GM23338 (cell line): Measurements from ENCODE around the gene SS18. TPM values are rescaled to one million over a fixed set of nuclear protein-coding genes. Genes with fewer than 3 reads are reported as not detected.

Source experiments
- ATAC-seq: fragments of 200-7000 bp; cut with Tn5 transposase; 3 replicates; pipeline ENCODE4 v1.9.1; 2020
- DNase-seq: peaks from one replicate; pipeline ENCODE4 v3.0.0-alpha.2; 2015; ENCODE audit warnings: low spot score
- H2AFZ ChIP-seq: fragments of 200-600 bp; sonication (generic); 2 replicates; pipeline ENCODE4 v1.8.0; 2016; ENCODE audit warnings: antibody characterized with exemption, mild to moderate bottlenecking, moderate library complexity
- H3F3A ChIP-seq: fragments of 200-600 bp; sonication (generic); replicated peaks from 2 replicates; pipeline ENCODE4 v1.8.0; 2017; ENCODE audit warnings: antibody characterized with exemption, mixed run types, low read depth
- H3K27ac ChIP-seq: fragments of 200-600 bp; sonication (generic); 2 replicates; pipeline ENCODE4 v1.6.1; 2016; ENCODE audit warnings: low read depth
- H3K27me3 ChIP-seq: fragments of 200-600 bp; sonication (generic); 2 replicates; pipeline ENCODE4 v1.8.0; 2016; ENCODE audit warnings: mild to moderate bottlenecking, mixed run types, moderate library complexity; ENCODE audit not compliant: insufficient read depth
- H3K36me3 ChIP-seq: fragments of 200-600 bp; sonication (generic); 2 replicates; pipeline ENCODE4 v1.8.0; 2016; ENCODE audit warnings: mild to moderate bottlenecking; ENCODE audit not compliant: insufficient read depth
- H3K4me1 ChIP-seq: fragments of 200-600 bp; sonication (generic); 2 replicates; pipeline ENCODE4 v1.8.0; 2016; ENCODE audit warnings: mild to moderate bottlenecking, moderate library complexity; ENCODE audit not compliant: insufficient read depth
- H3K4me2 ChIP-seq: fragments of 200-600 bp; sonication (generic); 2 replicates; pipeline ENCODE4 v1.7.1; 2017; ENCODE audit warnings: mixed run types
- H3K4me3 ChIP-seq: fragments of 200-600 bp; sonication (generic); 2 replicates; pipeline ENCODE4 v1.6.1; 2016; ENCODE audit warnings: mixed run types
- H3K79me2 ChIP-seq: fragments of 200-600 bp; sonication (generic); replicated peaks from 2 replicates; pipeline ENCODE4 v1.8.0; 2017; ENCODE audit warnings: mild to moderate bottlenecking; ENCODE audit not compliant: insufficient read depth
- H3K9me2 ChIP-seq: fragments of 200-600 bp; sonication (generic); 2 replicates; pipeline ENCODE4 v1.8.0; 2017; ENCODE audit not compliant: insufficient read depth
- H4K20me1 ChIP-seq: fragments of 200-600 bp; sonication (generic); replicated peaks from 2 replicates; pipeline ENCODE4 v1.8.0; 2017; ENCODE audit warnings: mild to moderate bottlenecking; ENCODE audit not compliant: insufficient read depth
- H3K27ac Mint-ChIP-seq: 2 replicates; pipeline ENCODE4 v1.8.0; 2020; ENCODE audit warnings: inconsistent platforms, mild to moderate bottlenecking, moderate library complexity, mixed read lengths
- H3K27me3 Mint-ChIP-seq: 3 replicates; pipeline ENCODE4 v1.8.0; 2022; ENCODE audit warnings: low read depth, mild to moderate bottlenecking, moderate library complexity, mixed read lengths, inconsistent platforms; ENCODE audit not compliant: insufficient read depth, poor library complexity
- H3K36me3 Mint-ChIP-seq: 3 replicates; pipeline ENCODE4 v1.8.0; 2021; ENCODE audit warnings: low read depth, mild to moderate bottlenecking, inconsistent platforms, moderate library complexity, mixed read lengths
- H3K4me1 Mint-ChIP-seq: 3 replicates; pipeline ENCODE4 v1.8.0; 2020; ENCODE audit warnings: mild to moderate bottlenecking, inconsistent platforms, mixed read lengths
- H3K4me3 Mint-ChIP-seq: 3 replicates; pipeline ENCODE4 v1.8.0; 2021; ENCODE audit warnings: moderate library complexity, mild to moderate bottlenecking, inconsistent platforms, mixed read lengths
- H3K9me3 Mint-ChIP-seq: 3 replicates; pipeline ENCODE4 v1.8.0; 2020; ENCODE audit warnings: moderate library complexity, mild to moderate bottlenecking, inconsistent platforms, mixed read lengths
- CREB1 ChIP-seq: fragments of 250-450 bp; sonication (Bioruptor Pico); IDR thresholded peaks from 2 replicates; pipeline ENCODE4 v1.5.0; 2020; ENCODE audit warnings: low read depth, mild to moderate bottlenecking, moderate library complexity
- CTCF ChIP-seq, 2 experiments: fragments of 200-600 bp in 1 of 2; sonication (generic) in 1 of 2; conservative IDR thresholded peaks; 2 replicates each; pipeline versions ENCODE4 v1.5.1 to v1.6.1; 2016 to 2017; ENCODE audit warnings: antibody characterized with exemption in 2 of 2, low read depth in 2 of 2, mild to moderate bottlenecking in 2 of 2, moderate library complexity in 1 of 2
- ETS1 ChIP-seq: IDR thresholded peaks from 2 replicates; pipeline ENCODE4 v1.6.1; 2016; ENCODE audit warnings: antibody characterized with exemption
- EZH2 ChIP-seq: fragments of 200-600 bp; sonication (generic); IDR thresholded peaks from one replicate; pipeline ENCODE4 v1.8.0; 2017; ENCODE audit warnings: antibody characterized with exemption, mild to moderate bottlenecking, low read depth; ENCODE audit not compliant: unreplicated experiment
- EZH2phosphoT487 ChIP-seq: fragments of 200-600 bp; sonication (generic); IDR thresholded peaks from one replicate; pipeline ENCODE4 v1.8.1; 2018; ENCODE audit warnings: antibody characterized with exemption; ENCODE audit not compliant: unreplicated experiment
- JUNB ChIP-seq: IDR thresholded peaks from one replicate; pipeline ENCODE4 v1.6.1; 2016; ENCODE audit warnings: antibody characterized with exemption; ENCODE audit not compliant: unreplicated experiment
- NANOG ChIP-seq: IDR thresholded peaks from 2 replicates; pipeline ENCODE4 v1.6.1; 2016; ENCODE audit warnings: antibody characterized with exemption, borderline replicate concordance
- POLR2AphosphoS5 ChIP-seq: IDR thresholded peaks from 2 replicates; pipeline ENCODE4 v1.6.1; 2016; ENCODE audit warnings: antibody characterized with exemption, low read depth
- REST ChIP-seq: IDR thresholded peaks from one replicate; pipeline ENCODE4 v1.6.1; 2018; ENCODE audit warnings: antibody characterized with exemption; ENCODE audit not compliant: unreplicated experiment
- STAT1 ChIP-seq: IDR thresholded peaks from one replicate; pipeline ENCODE4 v1.6.1; 2016; ENCODE audit warnings: antibody characterized with exemption; ENCODE audit not compliant: unreplicated experiment
- ZNF114 ChIP-seq: fragments of 250-450 bp; sonication (Bioruptor Pico); IDR thresholded peaks from 2 replicates; pipeline ENCODE4 v1.5.0; 2020; ENCODE audit warnings: mild to moderate bottlenecking, moderate library complexity
- ZNF331 ChIP-seq: fragments of 250-450 bp; sonication (Bioruptor Pico); IDR thresholded peaks from 2 replicates; pipeline ENCODE4 v1.5.0; 2020; ENCODE audit warnings: low read depth, mild to moderate bottlenecking, moderate library complexity
- ZNF462 ChIP-seq: fragments of 250-450 bp; sonication (Bioruptor Pico); IDR thresholded peaks from 2 replicates; pipeline ENCODE4 v1.5.0; 2020; ENCODE audit warnings: mild to moderate bottlenecking, moderate library complexity
- polyA plus RNA-seq: library from polyadenylated mRNA; unstranded; fragments of >200 nt; fragmentation: Nextera tagmentation; extraction: Ambion mirVana; gene quantifications from 2 replicates; pipeline ENCODE4 v1.2.1, GENCODE V29; 2016
- total RNA-seq: library from RNA; depleted of rRNA; stranded (reverse); fragments of >200 nt; shearing (Covaris generic); gene quantifications from 2 replicates; pipeline ENCODE4 v1.2.3, GENCODE V29; 2014

The SS18 gene
- total and polyA plus RNA-seq, 2 experiments from 2014 or later = 41.3 to 148 TPM

- no peaks in the 10 kb centered on the region for H3K27me3 Mint-ChIP-seq
- Histone ChIP-seq H4K20me1 (no peaks in the 10 kb centered on the region), H2AFZ (no peak overlapping the region), H3K79me2 (no peaks in the 10 kb centered on the region), H3K4me3 (no peak overlapping the region), H3K4me1 (0 out of 2 replicates have a peak, but pooled peaks cover 3% of the 10 kb centered on the region), H3K36me3 (no peaks in the 10 kb centered on the region), H3K27me3 (no peaks in the 10 kb centered on the region), H3K4me2 (no peak overlapping the region), H3F3A (no peaks in the 10 kb centered on the region), H3K27ac (no peak overlapping the region), H3K9me2 (no peaks in the 10 kb centered on the region)
- DNase-seq (no peak), ATAC-seq (no peak)
- peaks cover 2% of the 10 kb centered on the region; the same call in 1 of the 3 replicates for H3K4me1 Mint-ChIP-seq
- no peak overlapping the region for H3K27ac Mint-ChIP-seq
- no peaks in the 10 kb centered on the region for H3K36me3 Mint-ChIP-seq
- H3K9me3 Mint-ChIP-seq = no peaks in the 10 kb centered on the region
- H3K4me3 Mint-ChIP-seq = no peak overlapping the region
- TF ChIP-seq ZNF114 (no peak), STAT1 (no peak), NANOG (no peak), ETS1 (no peak), EZH2 (no peak), ZNF462 (no peak), POLR2AphosphoS5 (no peak), CREB1 (no peak), CTCF (conservative IDR thresholded peaks at IDR 0.05; ENCODE audit: low read depth in 2 of 2) (no peak), ZNF331 (CRISPR knock-in tag) (no peak), JUNB (no peak), REST (no peak), EZH2phosphoT487 (no peak)
Measured at GRCh38 chr18:26005950-26006349, 84.5 kb downstream of the SS18 start.
